ENCODE results near the gene OTOP3. TPM values are rescaled to one million over a fixed set of nuclear protein-coding genes. Genes with fewer than 3 reads are reported as not detected.
"Not testable (repeated sequence)": the region's sequence is repeated elsewhere in the genome, so short reads cannot be mapped to it uniquely, and the experiment has no call there.

Gene OTOP3
- total RNA-seq, 1 experiment from 2014 or later: not detected

DNA sequence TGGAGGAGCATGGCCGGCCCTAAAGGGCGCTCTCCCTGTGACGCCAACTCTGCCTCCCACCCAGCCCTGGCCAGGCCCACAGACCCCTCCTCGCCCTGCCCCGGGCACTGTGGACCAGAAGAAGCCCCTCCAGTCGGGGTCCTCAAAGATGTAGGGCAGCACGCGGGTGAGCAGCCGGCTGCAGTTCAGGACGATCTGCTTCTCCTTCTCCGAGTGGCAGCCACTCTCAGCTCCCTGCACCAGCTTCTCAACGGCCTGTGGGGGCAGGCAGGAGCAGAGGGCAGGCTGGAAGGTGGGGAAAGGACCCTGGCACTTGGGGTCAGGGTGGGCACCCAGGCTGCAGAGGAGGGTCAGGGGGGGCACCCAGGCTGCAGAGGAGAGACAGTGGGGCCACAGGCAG is 28.0 kb downstream of the OTOP3 start:
- no peaks in the 10 kb centered on the region for H3K27me3 ChIP-seq
- no peaks in the 10 kb centered on the region for H3K9me3 ChIP-seq
- H3K4me3 ChIP-seq: no peak overlapping the region
- DNase-seq: no peak
- no peaks in the 10 kb centered on the region for H3K36me3 ChIP-seq

DNA sequence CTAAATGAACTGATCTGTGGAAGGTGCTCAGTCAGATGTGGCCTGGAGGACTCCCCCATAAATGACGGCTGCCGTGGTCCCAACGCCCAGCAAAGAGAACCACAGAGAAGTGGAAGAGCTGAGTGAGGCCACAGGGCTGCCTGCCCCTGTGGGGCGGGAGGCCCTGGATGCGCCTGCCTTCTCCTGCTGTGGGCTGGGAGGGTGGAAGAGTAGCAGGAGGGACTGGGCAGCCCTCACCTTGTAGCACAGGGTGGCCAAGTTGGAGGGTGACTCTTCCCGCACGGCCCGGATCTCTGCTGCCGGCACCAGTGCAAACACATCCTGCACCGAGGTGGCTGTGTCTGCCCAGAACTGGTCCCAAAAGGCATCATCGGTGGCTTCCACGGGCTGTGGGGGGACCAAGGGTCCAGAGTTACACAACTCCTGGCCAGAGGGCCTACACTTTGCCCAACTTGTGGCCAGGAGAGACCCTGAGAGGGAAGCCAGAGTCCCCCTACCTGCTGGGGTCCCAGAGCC is 28.6 kb downstream of the OTOP3 start:
- DNase-seq: no peak
- H3K27me3 ChIP-seq: no peaks in the 10 kb centered on the region
- no peak overlapping the region for H3K4me3 ChIP-seq
- H3K9me3 ChIP-seq: no peaks in the 10 kb centered on the region
- H3K36me3 ChIP-seq: no peaks in the 10 kb centered on the region

DNA sequence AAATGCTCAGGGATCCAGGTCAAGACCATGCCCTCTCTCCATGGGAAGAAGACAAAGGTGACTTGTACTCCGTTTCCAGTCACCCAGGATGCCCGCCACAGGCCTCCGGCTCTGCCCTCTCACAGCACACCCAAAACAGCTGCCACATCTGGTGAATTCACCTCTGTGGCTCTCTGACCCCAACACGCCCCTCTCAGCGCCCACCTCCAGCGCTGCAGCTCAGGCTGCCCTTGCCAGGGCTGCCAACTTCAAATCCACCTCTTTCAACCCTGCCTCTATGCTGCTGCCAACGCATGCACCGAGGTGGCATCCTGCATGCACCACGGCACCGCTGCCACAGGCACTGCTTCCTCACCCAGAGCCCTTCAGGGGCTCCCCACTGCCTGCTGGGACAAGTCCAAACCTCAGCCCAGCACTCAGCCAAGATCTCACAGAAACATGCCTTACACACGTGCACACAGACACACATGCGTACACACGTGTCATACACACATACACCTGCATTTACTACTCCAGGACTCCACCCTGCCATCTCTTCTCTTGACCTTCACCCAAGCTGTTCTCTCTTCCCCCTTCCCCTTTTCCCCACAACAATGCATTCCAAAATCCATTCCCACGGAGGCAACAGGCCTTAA is 29.4 kb downstream of the OTOP3 start:
- no peak for DNase-seq
- no peaks in the 10 kb centered on the region for H3K9me3 ChIP-seq
- no peaks in the 10 kb centered on the region for H3K27me3 ChIP-seq
- H3K36me3 ChIP-seq: no peaks in the 10 kb centered on the region
- H3K4me3 ChIP-seq: no peak overlapping the region

DNA sequence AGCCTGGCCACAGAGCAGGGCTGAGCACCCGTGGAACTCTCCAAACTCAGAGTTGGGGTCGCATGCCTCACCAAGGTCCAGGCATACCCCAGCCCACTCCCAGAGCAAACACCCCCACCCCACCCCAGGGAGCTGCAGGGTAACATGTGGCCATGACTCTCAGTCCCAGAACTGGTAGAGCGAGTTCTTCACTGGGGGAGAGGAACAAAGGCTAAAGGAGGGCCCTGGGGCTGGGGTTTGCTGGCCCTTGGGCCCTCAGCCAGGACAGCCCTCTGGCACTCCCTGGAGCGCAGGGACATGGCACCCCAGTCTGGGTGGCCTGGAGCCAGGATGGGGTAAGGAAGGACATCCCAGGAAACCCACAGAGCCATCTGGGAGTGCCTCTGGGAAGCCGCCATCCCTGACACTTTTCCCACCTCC is 32.7 kb downstream of the OTOP3 start:
- Histone ChIP-seq H3K36me3 (no peaks in the 10 kb centered on the region), H3K4me3 (no peak overlapping the region), H3K9me3 (no peaks in the 10 kb centered on the region), H3K27me3 (peaks cover 10% of the 10 kb centered on the region)
- no peak for DNase-seq

DNA sequence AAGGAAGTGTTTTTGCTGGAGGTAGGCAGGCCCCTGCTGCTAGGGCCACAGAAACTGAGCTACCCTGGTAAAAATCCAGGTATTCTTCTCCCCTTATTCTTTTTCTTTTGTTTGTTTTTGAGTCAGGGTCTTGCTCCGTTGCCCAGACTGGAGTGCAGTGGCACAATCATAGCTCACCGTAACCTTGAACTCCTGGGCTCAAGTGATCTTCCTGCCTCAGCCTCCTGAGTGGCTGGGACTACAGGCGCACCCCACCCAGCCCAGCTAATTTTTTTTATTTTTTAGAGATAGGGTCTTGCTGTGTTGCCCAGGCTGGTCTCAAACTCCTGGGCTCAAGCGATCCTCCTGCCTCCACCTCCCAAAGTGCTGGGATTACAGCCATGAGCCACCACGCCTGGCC is 33.8 kb downstream of the OTOP3 start:
- H3K27me3 ChIP-seq: peaks cover 19% of the 10 kb centered on the region
- H3K4me3 ChIP-seq, DNase-seq, H3K36me3 ChIP-seq, H3K9me3 ChIP-seq: not testable (repeated sequence)

DNA sequence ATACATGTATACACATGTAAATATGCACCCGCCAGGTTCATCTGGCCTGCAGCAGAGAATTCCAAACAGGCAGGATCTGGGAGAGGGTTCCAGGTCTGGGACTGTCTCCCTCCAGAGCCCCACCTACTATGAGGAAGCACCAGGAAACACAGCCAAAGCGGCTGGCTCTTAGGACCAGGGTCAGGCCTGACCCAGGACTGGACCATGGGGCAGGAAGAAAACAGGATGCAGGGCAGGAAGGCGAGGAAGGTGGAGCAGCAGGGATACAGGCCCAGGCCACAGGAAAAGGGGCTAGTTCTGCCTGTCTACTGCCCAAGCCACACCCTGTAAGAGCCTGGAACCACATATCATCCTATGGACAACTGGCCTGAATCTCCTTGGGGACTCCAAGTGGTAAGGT is 34.7 kb downstream of the OTOP3 start:
- Histone ChIP-seq H3K36me3 (no peaks in the 10 kb centered on the region), H3K27me3 (peaks cover 19% of the 10 kb centered on the region), H3K4me3 (no peak overlapping the region), H3K9me3 (no peaks in the 10 kb centered on the region)
- DNase-seq: no peak

DNA sequence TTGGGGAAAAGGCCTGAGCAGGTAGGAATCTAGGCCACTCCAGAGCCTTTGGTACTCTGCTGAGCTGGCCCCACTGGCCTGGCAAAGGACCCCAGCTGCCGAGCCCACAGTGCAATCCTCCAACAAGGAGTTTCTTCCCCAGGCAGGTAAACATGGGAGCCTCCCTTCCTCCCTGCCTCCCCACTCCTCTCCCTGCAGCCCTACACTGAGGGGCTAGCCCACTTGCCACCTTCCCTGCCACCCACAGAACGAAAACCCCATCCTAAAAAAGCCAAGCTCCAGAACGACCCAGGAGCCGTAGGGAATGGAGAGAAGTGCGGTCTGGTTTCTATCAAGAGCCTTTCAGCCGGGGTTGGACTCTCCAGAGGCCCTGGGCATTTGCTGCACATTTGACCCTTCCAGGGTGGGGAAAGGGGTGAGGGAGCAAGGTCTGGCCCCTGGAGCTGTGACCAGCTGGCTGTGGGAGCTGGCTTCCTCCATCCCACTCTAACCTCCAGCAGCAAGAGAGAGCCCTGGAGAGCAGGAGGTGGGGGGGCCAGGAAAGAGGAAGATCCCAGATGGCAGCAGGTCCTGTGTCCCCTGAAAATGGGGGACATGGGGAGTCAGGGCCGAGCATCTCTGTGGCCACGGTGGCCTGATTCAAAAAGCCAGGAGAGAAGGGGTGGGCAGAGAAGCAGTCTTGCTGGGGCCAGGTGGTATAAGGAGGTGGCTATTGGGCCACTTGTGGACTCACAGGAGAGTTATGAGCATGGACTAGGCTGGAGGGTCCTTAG is 35.6 kb downstream of the OTOP3 start:
- Histone ChIP-seq H3K36me3 (no peaks in the 10 kb centered on the region), H3K9me3 (no peaks in the 10 kb centered on the region), H3K4me3 (no peak overlapping the region), H3K27me3 (peaks cover 19% of the 10 kb centered on the region)
- no peak for DNase-seq

DNA sequence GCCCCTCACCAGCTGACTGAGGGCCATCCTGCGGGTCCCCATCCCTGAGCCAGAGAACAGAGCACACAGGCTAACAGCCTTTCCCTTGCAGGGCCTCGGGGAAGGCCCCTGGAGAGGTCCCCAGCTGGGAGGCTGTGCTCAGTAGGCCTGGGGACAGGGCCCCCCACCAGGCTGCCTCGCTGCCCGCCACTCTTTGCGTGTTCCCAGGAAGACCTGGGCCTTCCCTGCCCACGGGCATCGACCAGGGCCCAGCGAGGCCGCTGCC is 36.1 kb downstream of the OTOP3 start:
- H3K4me3 ChIP-seq: no peak overlapping the region
- no peaks in the 10 kb centered on the region for H3K36me3 ChIP-seq
- H3K9me3 ChIP-seq: no peaks in the 10 kb centered on the region
- DNase-seq: no peak
- peaks cover 19% of the 10 kb centered on the region for H3K27me3 ChIP-seq

DNA sequence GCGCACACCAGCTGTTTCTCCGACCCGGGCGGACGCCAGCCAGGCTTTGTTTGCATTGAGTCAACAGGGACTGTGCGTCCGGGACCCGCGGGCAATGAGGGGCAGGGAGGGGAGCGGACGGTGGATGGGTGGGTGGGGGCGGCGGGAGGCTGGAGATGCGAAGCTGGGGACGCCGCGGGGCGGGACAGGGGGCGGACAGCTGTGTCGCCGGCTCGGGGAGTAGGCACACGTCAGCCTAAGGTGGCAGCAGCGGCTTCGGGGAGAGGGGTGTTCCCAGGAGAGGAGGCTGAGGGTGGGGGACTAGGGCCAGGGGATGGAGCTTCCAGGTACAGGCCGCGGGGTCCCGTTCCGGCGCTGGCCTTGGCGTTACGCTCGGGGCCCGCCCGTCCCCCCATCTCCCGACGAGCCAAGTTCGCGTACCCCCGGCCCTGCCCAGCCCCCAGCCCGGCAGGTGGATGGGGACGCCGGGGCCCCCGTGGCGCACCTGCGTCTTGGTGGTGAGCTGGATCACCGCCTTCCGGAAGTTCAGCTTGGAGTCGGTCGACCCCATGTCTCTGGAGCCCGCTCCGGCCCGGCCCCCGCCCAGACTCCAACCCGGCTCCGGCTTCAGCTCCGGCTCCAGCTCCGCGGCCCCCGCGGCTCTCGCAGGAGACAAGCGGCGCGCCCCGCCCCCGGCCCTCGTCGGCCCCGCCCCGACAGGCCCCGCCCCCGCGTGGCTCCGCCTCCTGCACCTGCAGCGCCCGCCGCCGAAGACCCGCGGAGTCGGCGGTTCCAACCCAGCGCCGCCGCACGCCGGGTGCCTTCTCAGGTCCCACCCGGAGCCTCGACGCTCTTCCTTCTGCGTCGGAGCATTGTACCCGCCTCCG is 36.6 kb downstream of the OTOP3 start, which contains the start of gene HID1:
HID1 (minus strand) TSS at position 653 of the 866 bp plus-strand sequence; CDS start at position 550, 103 bp downstream.
- Histone ChIP-seq H3K27me3 (peaks cover 19% of the 10 kb centered on the region), H3K36me3 (no peaks in the 10 kb centered on the region), H3K4me3 (peak within 1 kb of the TSS; percentile 23; the same call in 1 of the 2 replicates), H3K9me3 (no peaks in the 10 kb centered on the region)
- no peak for DNase-seq

DNA sequence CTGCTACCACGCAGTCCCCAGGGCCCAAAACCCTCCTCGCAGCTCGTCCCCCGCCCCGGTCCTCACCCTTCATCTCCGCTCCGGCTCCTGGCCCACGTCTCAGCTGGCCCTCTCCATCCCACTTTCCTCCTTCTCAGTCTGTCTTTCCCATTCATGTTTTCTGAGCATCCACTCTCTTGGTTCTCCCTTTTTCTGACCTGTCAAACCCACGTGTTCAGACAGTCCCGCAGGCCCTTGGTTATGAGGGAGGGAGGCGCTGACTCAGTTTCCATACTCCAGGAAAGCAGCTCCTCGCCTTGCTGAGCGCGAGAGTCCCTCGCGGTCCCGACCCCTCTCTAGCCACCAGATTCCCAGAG is 37.3 kb downstream of the OTOP3 start:
- H3K4me3 ChIP-seq: peak overlapping the region; percentile 23; the same call in 1 of the 2 replicates
- H3K27me3 ChIP-seq: peaks cover 19% of the 10 kb centered on the region
- H3K9me3 ChIP-seq: no peaks in the 10 kb centered on the region
- no peaks in the 10 kb centered on the region for H3K36me3 ChIP-seq
- no peak for DNase-seq

DNA sequence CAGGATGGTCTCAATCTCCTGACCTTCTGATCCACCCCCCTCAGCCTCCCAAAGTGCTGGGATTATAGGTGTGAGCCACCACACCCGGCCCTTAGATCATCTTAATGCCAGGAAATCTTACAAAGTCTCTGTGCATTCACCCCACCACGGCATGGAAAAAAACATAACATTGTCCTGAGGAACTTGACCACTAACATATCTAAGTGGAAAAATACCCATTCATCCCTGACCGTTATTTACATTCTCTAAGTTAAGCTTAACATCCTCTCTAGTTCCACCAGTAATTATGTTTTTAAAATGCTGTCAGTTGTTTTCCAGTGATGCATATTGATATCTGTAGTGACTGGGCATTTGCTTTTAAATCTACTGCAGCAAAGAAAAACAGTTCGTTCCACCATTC is 40.2 kb downstream of the OTOP3 start:
- Histone ChIP-seq H3K36me3 (no peaks in the 10 kb centered on the region), H3K9me3 (no peaks in the 10 kb centered on the region), H3K27me3 (peaks cover 19% of the 10 kb centered on the region), H3K4me3 (no peak overlapping the region)
- DNase-seq: no peak

DNA sequence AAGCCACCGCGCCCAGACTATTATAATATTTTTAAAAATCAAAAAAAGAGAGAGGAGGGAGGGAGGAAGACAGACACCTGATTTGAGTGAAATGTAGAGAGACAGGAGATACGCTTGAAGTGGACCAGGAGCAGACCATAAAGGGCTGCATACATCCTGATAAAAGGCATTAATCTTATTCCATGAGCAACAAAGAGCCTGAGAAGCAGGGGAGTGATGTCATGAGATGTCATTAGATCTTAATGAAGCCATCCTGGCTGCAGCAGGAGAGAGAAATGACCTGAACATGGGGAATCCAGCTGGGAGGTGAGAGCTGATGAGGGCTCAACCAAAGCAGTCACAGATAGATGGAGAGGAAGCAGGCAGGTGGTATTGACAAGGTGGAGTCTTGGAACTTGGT is 42.1 kb downstream of the OTOP3 start:
- Histone ChIP-seq H3K36me3 (no peaks in the 10 kb centered on the region), H3K4me3 (no peak overlapping the region), H3K9me3 (no peaks in the 10 kb centered on the region), H3K27me3 (peaks cover 15% of the 10 kb centered on the region)
- DNase-seq: no peak

DNA sequence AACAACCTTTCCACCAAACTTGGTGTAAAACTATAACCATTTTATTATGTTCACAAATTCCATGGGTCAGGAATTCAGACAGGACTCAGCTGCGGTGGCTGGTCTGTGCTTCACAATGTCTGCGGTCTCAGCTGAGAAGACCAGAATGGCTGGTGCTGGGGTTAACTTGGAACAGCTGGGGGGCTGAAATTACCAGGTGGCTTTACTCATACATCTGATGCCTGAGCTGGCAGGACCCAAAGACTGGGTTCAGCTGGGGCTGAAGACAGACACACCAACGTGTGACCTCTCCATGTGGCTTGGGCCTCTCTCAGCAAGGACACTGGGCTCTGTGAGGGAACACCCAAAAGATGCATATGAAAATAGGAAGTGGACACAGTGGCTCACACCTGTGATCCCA is 42.5 kb downstream of the OTOP3 start:
- no peaks in the 10 kb centered on the region for H3K36me3 ChIP-seq
- no peak overlapping the region for H3K4me3 ChIP-seq
- no peak for DNase-seq
- no peaks in the 10 kb centered on the region for H3K9me3 ChIP-seq
- H3K27me3 ChIP-seq: peaks cover 10% of the 10 kb centered on the region

DNA sequence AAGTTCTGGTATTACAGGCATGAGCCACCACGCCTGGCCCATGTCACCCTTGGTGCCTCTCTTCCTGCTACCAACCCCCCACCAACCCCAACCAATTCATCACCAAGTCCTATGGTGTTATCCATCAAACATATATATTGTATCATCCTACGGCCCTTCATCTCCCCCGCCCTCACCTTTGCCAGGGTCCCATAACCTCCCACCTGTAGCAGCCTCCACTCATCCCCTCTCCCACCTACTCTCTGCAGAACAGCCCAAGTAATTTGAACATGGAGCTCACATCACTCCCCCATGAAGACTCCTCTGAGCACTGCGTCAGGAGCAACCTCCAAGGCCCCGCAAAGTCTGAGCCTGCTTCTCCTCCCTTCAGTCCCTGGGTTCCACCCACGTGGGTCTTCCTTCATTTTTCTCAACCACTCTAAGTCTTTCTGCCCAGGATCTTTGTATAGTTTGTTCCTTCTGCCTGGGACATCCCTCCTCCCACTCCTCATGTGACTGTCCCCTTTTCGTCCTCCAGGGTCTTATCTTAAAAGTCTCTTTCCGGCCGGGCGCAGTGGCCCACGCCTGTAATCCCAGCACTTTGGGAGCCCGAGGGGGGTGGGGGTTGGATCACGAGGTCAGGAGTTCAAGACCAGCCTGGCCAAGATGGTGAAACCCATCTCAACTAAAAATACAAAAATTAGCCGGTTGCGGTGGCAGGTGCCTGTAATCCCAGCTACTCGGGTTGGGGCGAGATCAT is 43.9 kb downstream of the OTOP3 start:
- DNase-seq: no peak
- no peak overlapping the region for H3K4me3 ChIP-seq
- no peaks in the 10 kb centered on the region for H3K36me3 ChIP-seq
- H3K27me3 ChIP-seq: no peaks in the 10 kb centered on the region
- H3K9me3 ChIP-seq: no peaks in the 10 kb centered on the region

DNA sequence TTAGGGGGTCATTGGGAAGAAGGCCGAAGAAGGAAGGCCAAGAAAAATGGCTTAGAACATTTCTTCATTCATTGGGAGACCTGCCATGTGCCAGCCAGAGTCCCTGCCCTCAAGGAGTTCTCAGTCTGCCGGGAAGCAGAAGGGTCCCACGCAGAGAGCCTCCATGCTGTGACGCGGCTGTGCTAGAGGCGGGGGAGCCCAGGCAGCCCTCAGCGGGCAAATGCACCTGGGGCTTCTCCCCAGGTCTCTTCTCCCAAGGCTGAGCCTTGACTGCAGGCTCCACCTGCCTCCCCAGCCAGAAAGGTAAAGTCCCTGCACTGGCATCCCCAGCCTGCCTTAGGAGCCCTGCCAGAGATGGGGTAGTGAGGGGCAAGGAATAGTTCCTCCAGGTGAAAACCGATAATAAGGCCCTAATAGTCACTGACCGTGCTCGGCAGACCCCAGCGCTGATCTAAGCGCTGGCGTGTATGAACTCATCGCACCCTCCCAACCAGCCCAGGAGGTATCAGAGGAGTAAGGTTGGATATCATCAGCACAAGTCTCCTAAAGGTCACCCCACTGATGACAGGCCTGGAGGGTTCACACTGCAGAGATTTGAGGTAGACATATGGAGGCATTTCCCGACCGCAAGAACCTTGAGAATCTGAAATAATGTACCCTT is 45.8 kb downstream of the OTOP3 start:
- H3K27me3 ChIP-seq: no peaks in the 10 kb centered on the region
- H3K9me3 ChIP-seq: no peaks in the 10 kb centered on the region
- no peak for DNase-seq
- no peaks in the 10 kb centered on the region for H3K36me3 ChIP-seq
- peak overlapping the region; percentile 54 for H3K4me3 ChIP-seq

DNA sequence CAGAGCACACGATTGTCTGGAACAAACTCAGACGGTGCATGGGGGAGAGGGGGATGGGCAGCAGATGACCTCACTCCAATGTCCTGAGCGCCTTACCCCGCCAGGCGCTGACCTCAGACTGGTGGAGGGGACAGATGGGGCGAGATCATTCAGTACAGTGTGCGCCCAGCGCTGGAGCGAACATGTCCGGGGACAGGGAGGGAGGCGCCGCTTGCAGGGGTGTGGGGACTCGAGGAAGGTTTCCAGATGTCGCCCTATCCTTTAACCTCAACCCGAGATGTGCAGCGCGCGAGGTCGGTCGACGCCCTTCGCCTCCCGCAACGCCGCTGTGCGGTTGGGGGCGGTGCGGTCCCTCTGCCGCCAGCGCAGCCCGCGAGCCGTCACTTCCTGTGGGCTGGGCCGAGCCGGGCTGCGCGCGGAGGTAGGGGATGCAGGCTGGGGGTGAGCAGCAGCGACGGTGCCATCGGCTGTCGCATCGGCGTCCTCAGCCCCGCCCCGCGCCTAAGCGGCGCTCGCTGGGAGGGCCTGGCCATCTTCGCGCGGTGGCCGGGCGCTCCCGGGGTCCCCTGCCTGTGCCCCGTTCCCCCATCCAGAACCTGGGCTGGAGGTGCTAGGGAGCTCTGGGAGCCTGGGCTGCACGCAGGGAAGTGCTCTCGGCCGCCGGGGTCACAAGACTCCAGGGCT is 46.4 kb downstream of the OTOP3 start:
- Histone ChIP-seq H3K36me3 (no peaks in the 10 kb centered on the region), H3K4me3 (peak overlapping the region; percentile 54), H3K27me3 (no peaks in the 10 kb centered on the region), H3K9me3 (no peaks in the 10 kb centered on the region)
- peak; percentile 72 for DNase-seq

Data from MG63 (cell line).